PC-3 (cell line): Measurements from ENCODE around the gene TROAP.

Source experiments
- CTCF ChIP-seq: fragments of 300-600 bp; sonication (generic); conservative IDR thresholded peaks from 2 replicates; pipeline ENCODE4 v1.5.1; 2017; ENCODE audit warnings: antibody characterized with exemption, low read depth, mild to moderate bottlenecking, low read length
- EZH2 ChIP-seq: fragments of 300-600 bp; sonication (generic); IDR thresholded peaks from one replicate; pipeline ENCODE4 v1.6.1; 2017; ENCODE audit warnings: antibody characterized with exemption, mild to moderate bottlenecking, low read length; ENCODE audit not compliant: unreplicated experiment
- EZH2phosphoT487 ChIP-seq: fragments of 300-600 bp; sonication (generic); IDR thresholded peaks from 2 replicates; pipeline ENCODE4 v1.6.1; 2018; ENCODE audit warnings: mild to moderate bottlenecking, antibody characterized with exemption, low read length, borderline replicate concordance

DNA sequence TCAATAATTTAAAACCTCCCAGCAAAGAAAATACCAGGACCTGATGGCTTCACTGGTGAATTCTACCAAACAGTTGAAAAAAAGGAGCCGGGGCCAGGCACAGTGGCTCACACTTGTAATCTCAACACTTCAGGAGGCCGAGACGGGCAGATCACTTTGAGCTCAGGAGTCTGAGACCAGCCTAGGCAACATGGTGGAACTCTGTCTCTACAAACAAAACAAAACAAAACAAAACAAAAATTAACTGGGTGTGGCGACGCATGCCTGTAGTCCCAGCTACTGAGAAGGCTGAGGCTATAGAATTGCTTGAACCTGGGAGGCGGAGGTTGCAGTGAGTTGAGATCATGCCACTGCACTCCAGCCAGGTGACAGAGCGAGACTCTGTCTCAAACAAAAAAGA, 13.7 kb upstream of the TROAP start:
- TF ChIP-seq EZH2 (no peak), CTCF (no peak), EZH2phosphoT487 (no peak)
